ENCODE data around the gene PRKG1.
"Not testable (repeated sequence)": the region's sequence is repeated elsewhere in the genome, so short reads cannot be mapped to it uniquely, and the experiment has no call there.

GRCh38 chr10:52204906-52205305 lies 1130.6 kb downstream of the PRKG1 start:
- not testable (repeated sequence) for TF ChIP-seq CTCF, POLR2A (IDR thresholded peaks at IDR 0.05)
